Esophagus muscularis mucosa (tissue), 4 donors: ENCODE measurements around the gene MTFMT. TPM values are rescaled to one million over a fixed set of nuclear protein-coding genes. Genes with fewer than 3 reads are reported as not detected.

Source experiments
- DNase-seq: peaks from one replicate; pipeline ENCODE4 v3.0.0-alpha.2; 2017; ENCODE audit errors: extremely low spot score
- H3K27ac ChIP-seq, 4 donors: fragments of 200-600 bp; sonication (generic); replicated peaks in 1 of 4; 1 replicate in 3 of 4; 2 replicates in 1 of 4; pipeline ENCODE4 v1.5.1; 2016 to 2019; ENCODE audit warnings: mild to moderate bottlenecking in 1 of 4
- H3K27me3 ChIP-seq, 4 donors: fragments of 200-600 bp; sonication (generic); one replicate each; pipeline versions ENCODE4 v1.5.1 to v1.6.0; 2016 to 2019
- H3K36me3 ChIP-seq, 4 donors: fragments of 200-600 bp; sonication (generic); one replicate each; pipeline ENCODE4 v1.5.1; 2016 to 2019
- H3K4me1 ChIP-seq, 4 donors: fragments of 200-600 bp; sonication (generic); one replicate each; pipeline ENCODE4 v1.5.1; 2016 to 2019
- H3K4me3 ChIP-seq, 4 donors: fragments of 200-600 bp; sonication (generic); 1 replicate in 2 of 4; 2 replicates in 2 of 4; pipeline ENCODE4 v1.5.1; 2016 to 2019; ENCODE audit warnings: mild to moderate bottlenecking in 4 of 4, moderate library complexity in 1 of 4
- H3K9me3 ChIP-seq, 4 donors: fragments of 200-600 bp; sonication (generic); 1 replicate in 3 of 4; 2 replicates in 1 of 4; pipeline ENCODE4 v1.5.1; 2016 to 2019
- CTCF ChIP-seq, 3 experiments: fragments of 200-600 bp in 2 of 3; fragments of 450-650 bp in 1 of 3; sonication (generic) in 2 of 3; IDR thresholded peaks; one replicate each; pipeline ENCODE4 v1.5.1; 2017 to 2019; ENCODE audit warnings: antibody characterized with exemption in 3 of 3, mild to moderate bottlenecking in 2 of 3, moderate library complexity in 1 of 3
- EP300 ChIP-seq: sonication (generic); formaldehyde crosslinking; IDR thresholded peaks from one replicate; pipeline ENCODE4 v1.6.1; 2017; ENCODE audit warnings: antibody characterized with exemption
- POLR2A ChIP-seq: fragments of 450-650 bp; IDR thresholded peaks from one replicate; pipeline ENCODE4 v1.6.1; 2017; ENCODE audit warnings: antibody characterized with exemption, moderate library complexity, mild to moderate bottlenecking, low read depth
- POLR2AphosphoS5 ChIP-seq, 2 donors: sonication (generic); formaldehyde crosslinking; IDR thresholded peaks; one replicate each; pipeline ENCODE4 v1.6.1; 2017; ENCODE audit warnings: antibody characterized with exemption in 2 of 2
- WGBS: methylation state at CpG from one replicate; pipeline ENCODE4 v1.1.5; 2018; 5-methylcytosine and 5-hydroxymethylcytosine counted together
- intact Hi-C: fragments of 100-400 bp; cut with DNase I; formaldehyde crosslinking; loops from one replicate; pipeline ENCODE4 v1.15.1; 2023
- total RNA-seq, 4 donors: library from RNA; depleted of rRNA; stranded (reverse); fragments of >200 nt; gene quantifications; one replicate each; pipeline versions ENCODE4 v1.1.0 to v1.2.1, GENCODE V29; 2016

Gene MTFMT
- total RNA-seq, 4 donors from 2014 or later: 26.3 to 29.9 (median 29.4) TPM

- no peaks in the 10 kb centered on the region for H3K27me3 ChIP-seq
- TF ChIP-seq POLR2AphosphoS5 (IDR thresholded peaks at IDR 0.05) (no peak), POLR2A (no peak), CTCF (IDR thresholded peaks at IDR 0.05) (no peak), EP300 (no peak)
- H3K36me3 ChIP-seq: peaks cover 14 to 43% (median 25%) of the 10 kb centered on the region in 4 donors
- 96% methylated on average over 2 of the region's 2 CpGs for WGBS
- H3K4me1 ChIP-seq: no peaks in the 10 kb centered on the region
- intact Hi-C loops: no loop called here
- H3K27ac ChIP-seq: no peak overlapping the region
- H3K4me3 ChIP-seq: no peak overlapping the region
- H3K9me3 ChIP-seq: no peaks in the 10 kb centered on the region
- DNase-seq: no peak
Observed at GRCh38 chr15:64951777-64952418, 77.5 kb downstream of the MTFMT start.

Other genes starting within 250 kb of the MTFMT start
- gene PIF1, start 204.0 kb downstream of the MTFMT start, total RNA-seq: 1 to 10 TPM in 3 of 4 donors, under 1 TPM in 1; 0.78 to 4.4 (median 2.0) TPM
- gene PLEKHO2, start 187.7 kb downstream of the MTFMT start, total RNA-seq: 100 to 1,000 TPM in 1 of 4 donors, 10 to 100 TPM in 3; 41.5 to 103 (median 51.2) TPM
- gene ANKDD1A, start 117.7 kb downstream of the MTFMT start, total RNA-seq: 10 to 100 TPM in 3 of 4 donors, 1 to 10 TPM in 1; 10.0 to 14.7 (median 11.0) TPM
- gene SPG21, start 39.7 kb downstream of the MTFMT start, total RNA-seq: 10 to 100 TPM; 83.5 to 96.7 (median 90.8) TPM
- not detected for gene SLC51B, start 15.7 kb upstream of the MTFMT start, total RNA-seq
- 100 to 1,000 TPM; 123 to 216 (median 198) TPM for gene RASL12, start 38.4 kb upstream of the MTFMT start, total RNA-seq
- gene KBTBD13, start 47.1 kb upstream of the MTFMT start, total RNA-seq: under 1 TPM in 1 of 4 donors, not detected in 3; 0.17 TPM
- gene UBAP1L, start 85.6 kb upstream of the MTFMT start, total RNA-seq: 1 to 10 TPM; 1.2 to 7.5 (median 2.2) TPM
- 10 to 100 TPM; 24.2 to 33.4 (median 25.5) TPM for gene PDCD7, start 104.2 kb upstream of the MTFMT start, total RNA-seq
- gene CLPX, start 155.7 kb upstream of the MTFMT start, total RNA-seq: 10 to 100 TPM; 37.4 to 53.2 (median 39.8) TPM
- 100 to 1,000 TPM in 2 of 4 donors, 10 to 100 TPM in 2; 40.4 to 166 (median 93.8) TPM for gene CILP, start 181.8 kb upstream of the MTFMT start, total RNA-seq